Stimulated activated naive CD4-positive, alpha-beta T cell (primary cell): ENCODE data around the gene SLC8A1.

Experiments used
- DNase-seq, 6 experiments: peaks; one replicate each; lab custom pipeline; 2025; lab: John Stamatoyannopoulos, UW

The SLC8A1 gene

DNA sequence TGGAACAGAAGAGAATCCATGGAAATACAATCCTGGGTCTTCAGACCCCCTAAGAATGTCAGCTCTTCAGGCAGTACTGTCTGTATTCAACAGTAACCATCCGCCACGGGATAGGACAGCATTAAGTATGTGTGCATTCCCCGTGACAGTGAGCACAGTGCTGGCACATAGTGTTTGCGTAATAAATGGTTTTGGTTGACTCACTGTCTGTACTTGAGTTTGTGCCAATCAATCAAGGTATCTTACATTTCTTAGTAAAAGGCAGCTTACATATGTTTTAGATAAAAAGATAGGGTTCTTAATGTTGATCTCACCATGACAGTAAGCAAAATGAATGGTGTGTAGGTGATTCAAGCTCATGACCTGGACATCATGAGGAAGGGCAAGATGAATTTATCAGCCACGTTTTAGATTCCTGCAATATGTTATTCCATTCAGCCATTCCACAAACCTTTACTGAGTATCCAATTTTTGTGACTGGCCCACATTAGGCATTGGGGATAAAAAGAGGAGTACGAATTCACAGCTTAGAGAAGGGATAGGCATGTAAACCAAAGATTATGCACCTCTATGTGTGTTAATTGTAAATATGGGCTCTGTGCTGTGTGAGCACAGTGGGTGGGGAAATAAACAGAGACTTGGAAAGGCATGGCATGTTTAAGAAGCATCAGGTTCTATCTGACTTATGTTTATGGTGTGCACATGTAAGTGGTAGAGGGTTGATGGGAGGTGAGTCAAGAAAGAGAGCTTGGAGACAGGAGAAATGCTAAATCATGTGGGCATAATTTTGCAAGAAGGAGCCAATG lies 258.8 kb downstream of the SLC8A1 start:
- no peak for DNase-seq

DNA sequence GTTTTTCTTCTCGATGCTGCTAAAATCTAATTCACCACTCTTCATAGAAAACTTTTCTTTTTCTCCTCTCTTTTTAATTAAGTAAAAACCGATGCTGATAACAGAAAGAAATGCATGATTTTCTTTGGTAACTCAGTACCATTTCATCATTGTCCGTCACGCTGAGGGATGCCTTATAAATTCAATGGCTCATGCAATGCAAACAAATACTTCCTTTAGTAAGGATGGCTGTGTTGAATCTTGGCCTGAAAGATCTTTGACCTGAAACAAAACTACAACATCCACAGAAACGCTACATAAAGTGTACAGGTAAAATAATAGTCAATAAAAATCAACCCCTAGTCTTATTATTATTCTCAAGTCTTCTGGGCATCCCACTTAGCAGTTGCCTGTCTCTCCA lies 261.4 kb downstream of the SLC8A1 start:
- DNase-seq, result no peak

DNA sequence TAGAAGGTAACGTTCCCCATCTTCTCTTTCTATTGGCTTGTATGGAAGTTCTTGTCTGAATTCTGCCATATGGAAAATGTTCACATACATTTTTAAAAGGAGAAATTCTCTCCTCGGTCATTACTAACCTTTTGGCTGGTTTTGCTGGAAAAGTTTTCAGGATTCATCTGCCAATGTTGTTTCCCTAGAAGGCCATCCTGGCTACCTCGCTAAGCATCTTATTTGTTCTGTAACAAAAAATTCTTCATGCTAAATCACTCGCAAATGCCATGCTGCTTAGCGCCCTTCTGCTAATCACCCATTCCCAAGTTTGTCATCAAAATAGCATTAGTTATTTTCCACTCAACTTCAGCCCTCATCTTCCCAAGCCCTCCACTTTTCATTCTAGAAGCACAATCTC lies 262.0 kb downstream of the SLC8A1 start:
- no peak for DNase-seq

DNA sequence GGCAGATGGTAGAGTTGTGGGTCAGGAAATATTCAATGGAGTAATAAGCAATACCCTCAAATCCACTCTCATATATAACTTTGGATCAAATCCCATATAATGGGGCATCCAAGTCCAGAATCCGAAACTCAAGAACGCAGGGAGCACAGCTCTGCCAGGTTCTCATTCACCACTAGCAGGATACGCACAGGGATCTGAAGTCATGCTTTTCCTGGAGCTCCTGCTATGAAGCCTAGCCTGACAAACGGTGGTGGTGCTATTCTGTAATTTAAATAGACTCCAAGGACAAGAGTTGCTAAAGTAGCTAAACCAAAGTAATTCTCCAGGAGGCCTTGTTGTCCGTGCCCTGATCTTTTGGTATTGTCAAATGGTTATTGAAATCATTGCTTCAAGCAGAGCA lies 264.8 kb downstream of the SLC8A1 start:
- no peak for DNase-seq

DNA sequence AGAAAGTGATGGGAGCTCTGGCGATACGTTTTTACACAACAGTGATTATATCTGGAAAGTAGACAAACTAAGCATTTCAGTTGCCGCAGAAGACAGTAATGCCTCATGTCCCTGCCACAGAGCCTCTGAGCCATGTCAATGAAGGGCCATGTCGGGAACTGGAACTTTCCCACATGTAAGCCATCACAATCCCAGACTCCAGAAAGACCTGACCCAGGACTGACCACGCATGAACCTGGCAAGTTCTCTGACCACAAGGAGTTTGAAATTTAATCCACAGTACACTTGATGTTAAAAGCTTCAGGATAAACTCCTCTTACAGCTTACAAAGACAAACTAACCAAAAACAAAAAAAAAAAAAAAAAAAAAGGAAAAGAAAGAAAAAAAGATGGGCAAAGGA lies 267.3 kb downstream of the SLC8A1 start:
- DNase-seq, result no peak

DNA sequence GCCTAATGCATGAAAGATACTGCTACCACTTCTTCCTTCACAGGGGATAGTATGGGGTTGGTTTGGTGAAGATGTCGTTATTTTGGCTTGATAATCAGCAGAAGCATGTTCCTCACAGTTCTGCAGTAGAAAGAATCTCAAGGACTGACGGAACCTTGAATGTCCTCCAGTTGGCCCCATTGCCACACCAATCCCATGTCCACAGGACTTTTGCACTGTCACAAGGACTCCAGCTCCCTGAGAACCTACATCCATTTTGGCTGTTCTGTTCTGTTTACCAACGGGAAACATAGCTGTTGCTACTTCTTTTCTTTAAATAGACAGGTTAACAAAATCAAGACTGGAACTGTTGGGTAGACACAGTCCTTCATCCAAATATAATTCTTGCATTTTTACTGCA lies 270.0 kb downstream of the SLC8A1 start:
- no peak for DNase-seq

DNA sequence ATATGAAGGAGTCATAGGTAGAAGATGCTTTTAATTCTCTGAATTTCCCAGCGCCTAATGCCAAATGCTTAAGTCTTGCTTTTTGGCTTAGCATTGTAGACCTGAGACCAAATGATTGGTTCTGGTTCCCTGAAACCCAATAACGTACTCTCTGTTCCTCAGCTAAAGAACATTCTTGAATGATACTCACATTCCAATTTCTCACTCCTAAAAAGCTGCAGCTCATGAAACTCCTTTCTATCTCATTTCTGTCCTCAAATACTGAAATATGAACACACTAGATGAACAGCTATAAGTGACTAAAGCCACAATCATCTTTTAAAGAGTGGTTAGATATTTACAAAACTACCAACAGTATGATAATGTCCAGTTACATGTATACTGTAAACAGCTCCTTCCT lies 272.1 kb downstream of the SLC8A1 start:
- DNase-seq, result no peak

DNA sequence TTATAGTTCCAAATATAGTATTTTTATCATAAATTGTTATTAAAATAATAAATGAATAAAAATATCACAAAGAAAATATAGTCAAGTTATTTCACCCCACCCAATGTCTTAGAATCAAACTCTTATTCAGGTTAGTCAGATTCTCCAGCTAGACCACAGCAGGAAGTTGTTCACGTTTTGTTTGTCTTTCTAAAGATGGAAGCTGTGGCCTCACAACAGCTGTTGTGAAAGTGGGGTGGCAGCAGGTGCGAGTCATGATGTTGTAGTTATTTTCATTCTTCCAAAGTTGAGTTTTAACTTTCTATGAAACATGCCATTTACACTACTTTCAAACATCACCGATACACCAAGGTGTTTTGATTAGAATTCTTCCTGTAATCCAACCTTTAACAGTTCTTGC lies 272.9 kb downstream of the SLC8A1 start:
- no peak for DNase-seq

DNA sequence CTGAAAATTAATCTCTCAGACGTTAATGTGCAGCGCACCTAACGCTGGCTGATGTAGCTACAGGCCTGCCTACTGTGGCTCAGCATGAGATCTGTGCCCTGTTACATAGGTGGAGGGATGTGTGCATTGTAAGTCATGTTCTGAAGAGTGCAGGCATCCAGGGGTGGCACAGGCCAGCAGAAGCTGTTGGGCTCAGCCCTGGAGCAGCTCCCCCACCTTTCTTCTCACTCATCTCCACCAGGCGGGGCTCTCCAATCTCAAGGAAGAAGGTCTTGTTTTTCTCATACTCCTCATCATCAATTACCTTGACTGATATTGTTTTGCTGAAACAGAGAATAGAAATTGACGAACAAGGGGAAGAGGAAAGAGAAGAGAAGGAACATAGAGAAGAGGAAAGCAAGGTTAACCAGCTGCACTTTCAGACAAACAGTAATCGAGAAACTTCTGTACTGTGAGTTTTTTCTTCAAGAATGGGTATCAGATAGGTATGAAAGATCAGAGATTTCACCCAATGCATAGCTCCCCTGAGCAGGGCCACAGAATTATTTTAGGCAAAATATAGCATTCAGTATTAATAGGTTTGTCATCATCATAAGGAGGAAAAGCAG lies 273.6 kb downstream of the SLC8A1 start:
- no peak for DNase-seq

DNA sequence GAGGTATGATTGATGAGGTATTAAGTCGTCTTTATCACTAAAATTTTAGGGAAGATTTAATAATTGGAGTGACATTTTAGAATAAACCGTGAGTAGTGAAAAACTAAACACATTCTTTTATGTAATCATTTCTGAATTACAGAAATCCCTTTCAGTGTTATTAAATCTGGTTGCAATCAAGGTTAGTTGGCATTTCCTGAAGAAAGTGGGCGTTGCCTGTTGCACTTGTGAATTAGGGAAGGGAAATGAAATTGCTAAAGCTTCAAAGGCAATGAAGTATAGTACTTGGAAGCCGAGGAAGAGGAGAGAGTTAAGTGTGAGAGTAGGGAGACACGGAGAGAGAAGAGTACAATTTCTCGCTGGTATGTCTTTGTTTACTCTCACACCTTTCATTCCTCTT lies 274.5 kb downstream of the SLC8A1 start:
- no peak for DNase-seq

DNA sequence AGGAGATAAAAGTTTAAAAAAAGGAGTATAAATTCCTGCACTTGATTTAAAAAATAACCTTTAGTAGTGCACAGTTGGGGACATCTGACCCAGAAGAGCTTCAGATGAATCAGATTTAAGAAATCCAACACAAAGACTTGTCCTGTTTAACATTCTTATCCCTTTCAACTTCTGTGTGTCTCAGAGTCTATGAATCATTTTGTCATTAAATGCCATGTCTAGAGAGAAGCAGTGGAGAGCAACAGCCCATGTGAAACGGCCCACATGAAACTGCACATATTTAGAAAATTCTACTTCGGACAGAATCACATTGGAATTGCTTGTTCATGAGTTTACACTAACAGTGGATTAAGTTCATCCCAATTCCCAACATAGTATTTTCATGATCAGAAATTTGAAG lies 278.6 kb downstream of the SLC8A1 start:
- DNase-seq, result no peak

DNA sequence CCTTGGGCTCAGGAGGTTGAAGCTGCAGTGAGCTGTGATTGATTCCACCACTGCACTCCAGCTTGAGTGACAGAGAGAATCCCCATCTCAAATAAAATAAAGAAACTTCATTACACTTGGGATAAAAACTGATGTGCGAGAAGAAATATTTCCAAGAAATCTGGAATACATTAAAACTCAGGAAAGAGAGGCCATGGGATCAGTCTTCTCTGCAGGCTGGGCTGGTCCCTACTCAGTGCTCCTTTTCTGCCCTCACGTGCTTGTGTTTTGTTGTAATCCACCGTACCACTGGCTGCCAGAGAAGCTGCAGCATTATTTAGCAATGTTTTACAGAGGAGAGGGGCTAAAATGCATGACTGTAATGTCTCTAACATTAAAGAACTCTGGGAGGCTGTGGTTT lies 282.0 kb downstream of the SLC8A1 start:
- DNase-seq, result no peak

DNA sequence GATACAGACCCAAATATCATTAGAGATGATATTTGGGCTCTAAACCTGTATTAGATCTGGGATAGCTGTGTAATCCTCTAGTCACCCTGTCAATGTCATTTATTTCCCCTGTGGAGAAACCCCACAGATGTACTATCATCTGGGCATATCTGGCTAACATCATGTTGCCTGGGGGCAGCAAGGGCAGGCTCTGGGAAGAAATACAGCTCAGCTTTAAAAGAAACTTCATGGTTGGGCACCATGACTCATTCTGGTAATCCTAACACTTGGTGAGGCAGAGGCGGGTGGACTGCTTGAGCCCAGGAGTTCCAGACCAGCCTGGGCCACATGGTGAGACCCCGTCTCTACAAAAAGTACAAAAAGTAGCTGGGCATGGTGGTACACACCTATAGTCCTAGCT lies 282.5 kb downstream of the SLC8A1 start:
- no peak for DNase-seq

DNA sequence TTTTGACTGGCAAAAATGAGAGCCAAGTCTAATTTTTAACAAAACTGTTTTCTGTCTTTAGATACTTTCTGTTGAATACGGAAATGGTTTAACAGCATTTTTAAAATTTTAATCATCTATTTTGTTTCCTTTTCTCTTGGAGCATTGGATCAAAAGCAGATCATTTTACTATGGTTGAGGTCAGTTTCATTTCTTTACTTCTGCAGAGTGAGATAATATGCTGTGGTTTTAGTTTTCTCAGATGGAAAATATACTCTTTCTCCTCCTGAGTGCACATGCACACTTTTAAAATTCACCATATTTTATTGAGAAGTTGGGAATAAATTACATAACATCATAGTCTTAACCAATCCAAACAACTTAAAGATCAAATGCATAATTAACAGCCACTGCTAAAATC lies 283.3 kb downstream of the SLC8A1 start:
- DNase-seq, result no peak

DNA sequence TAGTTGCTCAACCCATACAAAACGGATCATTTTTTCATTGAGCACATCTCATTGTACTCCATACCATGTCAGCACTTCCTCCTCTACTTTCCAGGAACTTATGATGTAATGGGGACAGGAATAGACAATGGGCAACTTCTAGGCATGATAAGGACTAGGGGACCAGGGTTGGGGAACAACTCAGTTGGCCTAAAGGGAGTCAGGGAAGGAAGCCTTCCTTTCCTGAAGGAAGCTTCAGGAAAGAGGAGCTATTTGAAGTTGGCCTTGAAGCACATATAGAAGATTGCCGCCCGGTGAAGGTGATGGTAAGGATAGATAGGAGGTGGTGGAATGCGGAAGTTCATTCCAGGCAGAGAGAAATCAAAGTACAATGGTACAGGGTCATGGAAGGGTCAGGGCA lies 283.9 kb downstream of the SLC8A1 start:
- no peak for DNase-seq

DNA sequence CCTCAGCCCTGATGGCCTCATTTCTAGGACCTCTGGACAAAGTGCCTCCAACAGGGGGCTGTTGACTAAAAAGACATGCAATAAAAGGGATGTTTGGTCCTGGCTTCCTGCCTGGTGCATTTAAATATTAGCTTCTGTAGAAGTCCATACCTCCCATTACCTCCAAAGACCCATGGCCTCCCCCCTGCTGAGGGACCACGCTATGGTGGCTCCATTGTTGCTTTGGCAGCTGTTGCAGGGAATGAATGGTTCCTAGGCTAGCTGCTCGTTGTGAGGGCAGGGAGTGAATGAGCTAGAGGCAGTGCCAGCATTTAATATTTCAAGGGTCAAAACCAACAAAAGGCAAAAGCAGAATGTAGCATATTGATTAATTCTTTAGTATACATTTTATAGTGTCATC lies 285.9 kb downstream of the SLC8A1 start:
- DNase-seq, result no peak

DNA sequence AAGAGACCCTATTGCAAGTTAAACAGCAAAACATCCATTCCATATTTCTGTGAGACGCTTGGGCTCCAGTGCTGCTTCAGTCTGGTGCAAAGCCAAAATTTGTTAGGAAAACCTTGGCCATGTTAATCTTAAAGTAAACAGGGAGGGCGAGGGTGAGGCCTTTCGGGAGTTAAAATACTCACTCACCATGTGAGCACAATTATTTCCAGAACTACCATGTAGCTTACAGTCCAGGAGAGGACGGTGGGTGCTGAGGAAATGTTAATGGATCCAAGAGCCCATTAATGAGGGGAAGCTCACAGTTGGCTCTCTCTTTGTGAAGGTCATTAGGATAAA lies 286.4 kb downstream of the SLC8A1 start:
- DNase-seq, result no peak

DNA sequence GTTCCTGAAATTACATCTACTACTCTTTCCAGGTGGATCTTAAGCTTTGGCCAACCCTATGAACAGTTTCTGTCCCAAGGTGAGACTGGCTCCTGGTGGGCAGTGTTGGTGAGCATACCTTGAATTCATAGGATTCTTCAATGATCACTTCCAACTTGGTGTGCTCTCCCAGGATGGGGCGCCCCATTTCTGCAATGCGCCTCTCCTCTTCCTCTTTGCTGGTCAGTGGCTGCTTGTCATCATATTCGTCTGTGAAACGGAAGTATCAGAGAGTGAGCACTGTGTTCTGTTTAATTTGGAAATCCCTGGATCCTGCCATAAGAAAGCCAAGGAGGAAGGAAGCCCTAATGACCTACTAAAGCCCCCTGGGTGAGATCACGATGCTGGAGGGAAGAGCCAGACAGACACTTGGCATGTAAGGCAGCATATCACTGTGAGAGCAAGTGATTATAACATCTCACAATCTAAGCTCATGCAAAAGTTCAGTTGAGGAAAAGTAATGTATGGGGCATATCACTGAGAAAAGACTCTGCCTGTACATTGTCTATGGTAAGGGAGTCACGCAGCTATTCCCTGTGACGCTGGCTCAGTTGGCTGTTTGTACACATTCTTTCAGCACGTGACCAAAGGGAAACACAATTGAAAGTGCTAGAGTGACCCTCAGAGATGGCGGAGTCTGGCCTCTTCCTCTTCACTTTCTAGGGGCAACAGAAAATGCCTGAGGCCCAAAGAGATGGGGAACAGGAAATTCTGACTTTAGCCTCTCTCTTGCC lies 287.0 kb downstream of the SLC8A1 start:
- no peak for DNase-seq

DNA sequence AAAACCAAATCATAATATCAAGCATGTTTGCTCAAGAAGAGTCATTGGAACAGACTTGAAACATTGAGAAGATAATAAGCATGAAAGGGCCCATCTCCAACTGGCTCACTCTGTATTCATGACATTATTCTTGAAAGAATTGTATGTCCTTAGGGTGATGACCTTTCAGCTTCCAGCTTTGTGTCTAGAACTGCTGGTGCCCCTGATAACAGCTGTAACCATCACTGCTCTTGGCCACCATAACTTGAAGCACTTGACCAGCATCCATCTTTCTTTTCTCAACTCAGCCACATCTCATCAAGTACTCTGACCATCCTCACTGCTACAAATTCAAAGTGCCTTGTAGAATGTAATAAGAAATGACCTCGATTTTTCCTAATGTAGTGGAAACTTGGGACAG lies 289.9 kb downstream of the SLC8A1 start:
- DNase-seq, result no peak

DNA sequence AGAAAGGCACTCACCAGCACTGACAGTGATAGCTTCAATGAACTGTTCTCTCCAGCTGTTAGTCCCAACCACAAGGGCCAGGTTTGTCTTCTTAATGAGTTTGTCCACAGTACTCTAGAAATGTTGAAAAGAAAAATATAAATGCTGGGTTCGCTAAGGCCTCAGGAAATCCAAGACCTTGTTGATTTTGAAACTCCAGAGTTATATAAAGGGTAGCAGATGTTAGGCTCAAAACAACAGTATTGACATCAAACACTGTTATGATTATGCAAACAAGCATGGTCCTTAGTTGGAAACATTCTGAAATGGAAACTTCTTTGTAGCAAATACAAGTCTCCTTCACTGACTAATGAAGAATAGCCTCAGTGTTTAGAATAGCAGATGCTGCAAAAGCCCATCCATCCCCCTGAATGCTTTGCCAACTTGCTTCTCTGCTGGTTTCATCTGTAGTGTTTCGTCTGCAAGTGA lies 291.1 kb downstream of the SLC8A1 start:
- DNase-seq, result no peak

DNA sequence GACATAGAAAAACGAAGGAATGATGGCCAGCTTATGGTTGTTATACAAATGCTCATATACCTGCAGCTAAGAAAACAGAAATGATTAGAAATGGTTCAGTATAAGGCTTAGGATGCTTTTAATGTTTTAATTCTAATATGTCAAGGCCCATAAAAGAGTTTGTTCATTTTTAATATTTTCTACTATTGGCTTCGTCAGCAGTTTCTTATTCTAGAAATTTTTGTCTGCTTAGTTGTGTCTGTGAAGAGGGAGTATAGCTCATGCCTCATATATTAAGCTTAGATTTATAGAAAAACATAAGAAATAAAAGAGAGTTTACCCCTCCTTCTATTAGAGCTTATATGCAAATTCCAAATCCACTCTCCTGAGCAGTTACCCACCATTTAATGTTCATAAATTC lies 292.6 kb downstream of the SLC8A1 start:
- DNase-seq, result no peak

DNA sequence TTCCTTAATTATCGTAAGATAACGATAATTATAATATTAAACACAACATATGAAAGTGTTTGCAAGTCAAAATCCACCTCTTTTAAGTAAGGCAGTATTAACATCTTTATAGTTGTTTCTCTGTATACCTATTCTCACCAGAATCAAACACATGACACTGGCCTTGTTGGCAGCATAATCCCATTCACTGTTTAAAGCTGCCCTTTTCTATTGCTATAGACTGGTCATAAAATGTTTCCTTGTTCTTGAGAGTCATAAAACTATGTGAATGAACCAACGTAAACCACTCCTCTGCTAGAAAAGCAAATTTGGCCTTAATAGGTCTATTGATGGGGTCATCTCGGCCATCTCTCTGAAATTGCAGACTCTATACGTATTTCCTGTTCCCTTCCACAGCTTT lies 293.1 kb downstream of the SLC8A1 start:
- DNase-seq, result no peak

DNA sequence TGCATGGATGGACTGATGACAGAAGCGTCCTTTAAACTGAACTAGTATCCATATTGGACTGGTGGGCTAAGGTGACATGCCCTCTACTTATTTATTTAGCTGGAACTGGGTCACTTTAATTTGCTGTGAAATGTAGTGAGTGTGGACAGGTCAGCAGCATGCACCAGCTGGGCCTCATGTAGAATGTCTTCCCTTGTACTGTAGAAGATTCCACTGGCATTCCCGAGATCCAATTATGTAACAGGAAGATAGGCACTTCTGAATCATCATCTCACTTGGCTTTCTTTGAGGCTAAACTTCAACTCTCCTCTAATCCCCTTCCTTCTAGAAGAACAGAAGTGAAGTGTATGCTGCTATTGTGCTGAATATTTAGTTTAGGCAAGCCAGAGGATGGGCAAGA lies 296.2 kb downstream of the SLC8A1 start:
- no peak for DNase-seq
